Bronchial epithelial cell (primary cell): ENCODE data around the gene ITGA1. TPM values are rescaled to one million over a fixed set of nuclear protein-coding genes. Genes with fewer than 3 reads are reported as not detected.

Experiments used
- DNase-seq: peaks from one replicate; pipeline ENCODE4 v3.0.0-alpha.2; 2010; ENCODE audit warnings: low read depth
- FAIRE-seq: peaks from 2 replicates; lab custom pipeline; 2011; peaks lifted over from hg19 to GRCh38; lab: Jason Lieb, UNC
- H3K27me3 ChIP-seq: 2 replicates; pipeline ENCODE4 v1.5.1; 2011; ENCODE audit warnings: low read length; ENCODE audit not compliant: control insufficient read depth, insufficient read depth
- H3K36me3 ChIP-seq: 2 replicates; pipeline ENCODE4 v1.5.1; 2011; ENCODE audit warnings: low read length; ENCODE audit not compliant: control insufficient read depth, insufficient read depth
- H3K4me3 ChIP-seq: 2 replicates; pipeline ENCODE4 v1.5.1; 2011; ENCODE audit warnings: mild to moderate bottlenecking, low read depth, low read length, control low read depth
- CTCF ChIP-seq: IDR thresholded peaks from 2 replicates; pipeline ENCODE4 v1.5.1; 2011; ENCODE audit warnings: mild to moderate bottlenecking, moderate library complexity, low read length, control low read depth, inconsistent platforms; ENCODE audit not compliant: insufficient read depth, severe bottlenecking
- total RNA-seq: library from RNA; depleted of rRNA; stranded (reverse); fragments of >200 nt; gene quantifications from 2 replicates; pipeline ENCODE4 v1.2.1, GENCODE V29; 2014

The ITGA1 gene
- total RNA-seq, 1 donor from 2014 or later: 3.7 TPM

GRCh38 chr5:52993367-52993766, 205.7 kb downstream of the ITGA1 start:
- no peak for TF ChIP-seq CTCF
- H3K36me3 ChIP-seq: peaks cover 2% of the 10 kb centered on the region
- FAIRE-seq (no peak), DNase-seq (no peak)
- H3K27me3 ChIP-seq: no peaks in the 10 kb centered on the region
- no peak overlapping the region for H3K4me3 ChIP-seq

DNA sequence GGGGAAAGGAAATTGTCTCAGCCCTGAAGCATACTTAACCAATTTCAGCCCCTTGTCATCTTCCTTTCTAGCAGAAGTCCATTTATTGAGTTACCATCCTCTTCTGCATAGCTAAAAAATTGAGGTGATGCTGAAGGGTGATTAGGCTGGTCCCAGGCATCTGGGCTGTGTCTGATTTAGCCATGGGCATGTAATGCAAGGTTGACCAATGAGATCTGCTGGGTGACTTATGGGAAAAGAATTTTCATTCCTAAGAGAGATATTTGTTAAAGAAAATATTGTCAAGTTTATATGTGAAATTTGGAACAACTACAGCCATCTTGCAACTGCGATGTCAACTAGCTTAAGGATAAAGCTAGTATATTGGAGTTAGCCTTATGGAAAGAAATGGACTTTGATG, 206.6 kb downstream of the ITGA1 start:
- Histone ChIP-seq H3K27me3 (no peaks in the 10 kb centered on the region), H3K36me3 (peaks cover 2% of the 10 kb centered on the region), H3K4me3 (no peak overlapping the region)
- no peak for DNase-seq
- TF ChIP-seq CTCF: no peak
- no peak for FAIRE-seq

DNA sequence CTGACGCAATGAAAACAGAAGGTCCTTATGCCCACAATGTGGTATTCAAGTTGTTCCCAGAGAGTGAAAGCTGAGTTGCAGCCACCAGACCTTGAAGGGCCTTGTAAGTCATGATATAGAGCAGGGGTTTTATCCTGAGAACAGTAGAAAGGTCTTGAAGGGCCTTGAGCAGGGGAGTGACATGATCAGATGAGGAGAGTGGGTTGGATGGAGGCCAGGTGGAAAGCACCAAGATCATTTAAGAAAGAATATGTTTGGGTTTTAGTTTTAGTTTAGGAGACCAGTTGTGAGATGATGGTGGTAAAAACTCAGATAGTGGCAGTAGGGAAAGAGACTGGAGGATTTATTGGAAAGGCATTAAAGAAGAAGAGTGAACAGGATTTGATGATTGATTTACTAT, 207.4 kb downstream of the ITGA1 start:
- peaks cover 2% of the 10 kb centered on the region for H3K36me3 ChIP-seq
- no peaks in the 10 kb centered on the region for H3K27me3 ChIP-seq
- DNase-seq: no peak
- no peak for FAIRE-seq
- no peak overlapping the region for H3K4me3 ChIP-seq
- no peak for TF ChIP-seq CTCF

DNA sequence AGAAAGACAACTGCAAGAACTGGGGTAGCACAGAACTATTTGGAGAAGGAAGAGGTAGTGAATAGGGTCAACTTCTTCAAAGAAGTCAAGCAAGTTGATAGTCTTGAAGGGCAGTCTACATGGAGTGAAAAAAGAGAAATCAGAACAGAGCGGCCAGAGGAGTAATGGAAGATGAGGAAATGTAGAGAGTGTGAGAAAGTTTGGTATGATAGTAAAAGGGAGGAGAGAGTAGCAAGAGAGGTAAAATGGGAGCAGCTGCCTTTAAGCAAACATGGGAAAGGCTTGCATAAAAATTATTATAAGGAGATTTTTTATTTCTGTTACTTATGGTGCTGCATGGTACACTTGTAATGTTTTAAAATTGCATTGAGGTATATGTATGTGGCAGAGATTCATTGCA, 208.2 kb downstream of the ITGA1 start:
- Histone ChIP-seq H3K27me3 (no peaks in the 10 kb centered on the region), H3K36me3 (peaks cover 2% of the 10 kb centered on the region), H3K4me3 (no peak overlapping the region)
- DNase-seq (no peak), FAIRE-seq (no peak)
- TF ChIP-seq CTCF: no peak

DNA sequence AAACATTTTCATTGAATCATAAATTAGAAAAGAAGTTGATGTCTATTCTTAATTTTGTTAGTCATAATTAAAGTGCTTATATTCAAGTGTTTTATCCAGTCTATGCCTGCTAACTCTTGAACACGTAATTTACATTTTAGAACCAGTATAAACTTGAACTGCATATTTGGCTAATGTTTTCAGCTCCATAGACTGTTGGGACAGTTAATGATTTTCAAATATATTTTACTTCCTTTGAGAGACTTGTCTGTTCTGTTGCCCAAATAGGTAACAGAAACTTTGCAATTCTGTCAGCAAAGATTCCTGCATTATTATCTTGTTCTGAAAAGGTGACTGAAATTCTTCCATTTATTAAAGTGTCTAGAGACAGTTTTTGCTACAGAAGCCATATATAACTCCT, 209.3 kb downstream of the ITGA1 start:
- FAIRE-seq: no peak
- H3K4me3 ChIP-seq: no peak overlapping the region

More for the DNA sequence above, 209.3 kb downstream of the ITGA1 start:
- Histone ChIP-seq H3K27me3 (no peaks in the 10 kb centered on the region), H3K36me3 (peaks cover 3% of the 10 kb centered on the region)
- DNase-seq: peak; percentile 65
- TF ChIP-seq CTCF: no peak
